HepG2 (cell line): ENCODE results near the gene KIF3A. TPM values are rescaled to one million over a fixed set of nuclear protein-coding genes. Genes with fewer than 3 reads are reported as not detected.

Experiments
- ATAD3A ChIP-seq: sonication (generic); formaldehyde crosslinking; IDR thresholded peaks from 2 replicates; pipeline ENCODE4 v1.4.0; 2020; ENCODE audit warnings: missing genetic modification reagents
- ATF7-NPFF ChIP-seq: sonication (generic); formaldehyde crosslinking; IDR thresholded peaks from 2 replicates; pipeline ENCODE4 v1.8.1; 2023; ENCODE audit warnings: mild to moderate bottlenecking, low read depth, missing genetic modification reagents, moderate library complexity
- KDM5B ChIP-seq: sonication (generic); formaldehyde crosslinking; IDR thresholded peaks from 2 replicates; pipeline ENCODE4 v1.4.0; 2020; ENCODE audit warnings: missing genetic modification reagents, mild to moderate bottlenecking, borderline replicate concordance
- MBD4 ChIP-seq: IDR thresholded peaks from 2 replicates; pipeline ENCODE4 v1.6.1; 2012; ENCODE audit warnings: low read length, inconsistent platforms, borderline replicate concordance
- PAF1 ChIP-seq: IDR thresholded peaks from 2 replicates; pipeline ENCODE4 v1.6.1; 2016; ENCODE audit warnings: missing genetic modification reagents, missing compliant biosample characterization
- RNF2 ChIP-seq: fragments of 450-650 bp; conservative IDR thresholded peaks from 2 replicates; pipeline ENCODE4 v1.6.1; 2016; ENCODE audit warnings: low read depth
- SP140L ChIP-seq: sonication (generic); formaldehyde crosslinking; IDR thresholded peaks from 2 replicates; pipeline ENCODE4 v1.4.0; 2020; ENCODE audit warnings: missing genetic modification reagents, borderline replicate concordance
- SYNCRIP ChIP-seq: fragments of 200-400 bp; formaldehyde crosslinking; IDR thresholded peaks from 2 replicates; pipeline ENCODE4 v1.6.1; 2018; ENCODE audit warnings: mild to moderate bottlenecking, low read depth, low read length; ENCODE audit not compliant: insufficient read depth
- WIZ ChIP-seq: sonication (generic); formaldehyde crosslinking; IDR thresholded peaks from 2 replicates; pipeline ENCODE4 v1.5.1; 2020; ENCODE audit warnings: mild to moderate bottlenecking, missing genetic modification reagents
- ZNF292 ChIP-seq: sonication (generic); formaldehyde crosslinking; IDR thresholded peaks from 2 replicates; pipeline ENCODE4 v1.8.1; 2022; ENCODE audit warnings: mild to moderate bottlenecking, low read depth, missing genetic modification reagents, borderline replicate concordance
- ZNF570 ChIP-seq: sonication (generic); formaldehyde crosslinking; IDR thresholded peaks from 2 replicates; pipeline ENCODE4 v1.4.0; 2020; ENCODE audit warnings: mild to moderate bottlenecking, missing genetic modification reagents, borderline replicate concordance
- ZNF724P ChIP-seq: sonication (generic); formaldehyde crosslinking; IDR thresholded peaks from 2 replicates; pipeline ENCODE4 v1.8.0; 2022; ENCODE audit warnings: missing genetic modification reagents, borderline replicate concordance
- ZNF839 ChIP-seq: sonication (generic); formaldehyde crosslinking; IDR thresholded peaks from 2 replicates; pipeline ENCODE4 v1.4.0; 2020; ENCODE audit warnings: missing genetic modification reagents, mild to moderate bottlenecking, borderline replicate concordance
- ZNF878 ChIP-seq: sonication (generic); formaldehyde crosslinking; IDR thresholded peaks from 2 replicates; pipeline ENCODE4 v1.8.1; 2023; ENCODE audit warnings: mild to moderate bottlenecking, missing genetic modification reagents, moderate library complexity
- ZNF879 ChIP-seq: sonication (generic); formaldehyde crosslinking; IDR thresholded peaks from 2 replicates; pipeline ENCODE4 v1.8.1; 2023; ENCODE audit warnings: missing genetic modification reagents
- polyA plus RNA-seq, 8 experiments: library from polyadenylated mRNA; depleted of rRNA in 3 of 8; stranded (reverse) in 7 of 8; unstranded in 1 of 8; fragments of >200 nt; fragmentation: Illumina TruSeq in 4 of 8; extraction: Trizol in 4 of 8; gene quantifications; 2 replicates each; pipeline versions ENCODE4 v1.2.1 to v1.2.3, GENCODE V29; 2011 to 2016; ENCODE audit warnings: low read depth in 4 of 8, missing spikeins in 1 of 8, mixed read lengths in 1 of 8; ENCODE audit not compliant: insufficient read depth in 1 of 8
- total RNA-seq, 5 experiments: library from RNA; depleted of rRNA; stranded (reverse); fragments of >200 nt; fragmentation: Illumina TruSeq; extraction: Trizol; gene quantifications; 2 replicates each; pipeline ENCODE4 v1.2.3, GENCODE V29; 2016; ENCODE audit warnings: low read depth in 1 of 5
- TF ChIP-seq, protein P1 (sequence below): sonication (generic); formaldehyde crosslinking; IDR thresholded peaks from 2 replicates; pipeline ENCODE4 v1.5.0; 2020; ENCODE audit warnings: missing genetic modification reagents
- TF ChIP-seq, protein P2 (sequence below): IDR thresholded peaks from 2 replicates; pipeline ENCODE4 v1.6.1; 2016
- TF ChIP-seq, protein P3 (sequence below): sonication (generic); formaldehyde crosslinking; IDR thresholded peaks from 2 replicates; pipeline ENCODE4 v1.4.0; 2020; ENCODE audit warnings: missing genetic modification reagents, mild to moderate bottlenecking, borderline replicate concordance
- TF ChIP-seq, protein P4 (sequence below): sonication (generic); formaldehyde crosslinking; IDR thresholded peaks from 2 replicates; pipeline ENCODE4 v1.4.0; 2020; ENCODE audit warnings: missing genetic modification reagents, mild to moderate bottlenecking, borderline replicate concordance
- TF ChIP-seq, protein P5 (sequence below): sonication (generic); formaldehyde crosslinking; IDR thresholded peaks from 2 replicates; pipeline ENCODE4 v1.4.0; 2020; ENCODE audit warnings: missing genetic modification reagents

KIF3A gene
- total and polyA plus RNA-seq, 2 of the 13 experiments (the other 11 are each of a cell fraction or from before 2014, with no cell fraction given): 2.3 to 8.4 TPM

DNA sequence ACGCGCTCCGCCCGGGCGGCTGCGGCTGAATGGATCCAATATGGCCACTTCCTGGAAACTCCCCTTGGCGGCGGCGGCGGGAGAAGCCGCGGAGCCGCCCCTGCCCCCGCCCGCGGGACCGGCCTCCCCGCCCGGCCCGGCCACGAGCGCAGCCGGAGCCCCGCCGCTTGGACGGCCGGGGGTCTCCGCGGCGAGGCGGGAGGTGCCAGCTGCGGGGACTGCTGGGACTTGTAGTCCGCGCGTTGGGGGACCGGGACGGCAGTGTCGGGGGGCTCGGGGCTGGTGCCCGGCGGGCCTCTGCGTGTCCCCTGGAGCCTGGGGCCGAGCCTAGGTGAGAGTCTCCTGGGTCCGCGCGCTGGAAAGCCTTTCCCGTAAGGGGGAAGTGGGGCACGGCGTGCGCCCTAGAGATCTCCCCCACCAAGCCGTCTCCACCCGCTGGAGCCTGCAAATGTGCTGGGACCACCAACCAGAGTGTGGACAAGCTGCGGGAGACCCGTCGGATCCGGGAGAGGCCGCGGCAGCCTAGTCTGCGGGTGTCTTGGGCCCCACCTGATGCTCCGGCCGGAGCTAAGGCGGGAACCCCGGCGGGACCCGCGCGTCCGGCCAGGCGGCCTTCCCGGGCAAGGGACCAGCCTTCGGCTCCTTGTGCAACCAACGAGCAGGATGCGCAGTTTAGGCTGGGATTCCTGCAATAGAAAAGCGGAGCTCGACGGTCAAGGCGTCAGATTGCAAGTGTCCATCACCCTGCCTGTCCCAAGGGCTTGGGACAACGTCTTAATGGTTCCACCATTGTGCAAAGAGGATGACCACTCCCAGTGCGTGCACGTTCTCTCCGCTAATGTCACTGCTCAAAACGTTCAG, 40.1 kb upstream of the KIF3A start, which contains the start of gene SEPTIN8 (continued):
- TF ChIP-seq, protein P1, sequence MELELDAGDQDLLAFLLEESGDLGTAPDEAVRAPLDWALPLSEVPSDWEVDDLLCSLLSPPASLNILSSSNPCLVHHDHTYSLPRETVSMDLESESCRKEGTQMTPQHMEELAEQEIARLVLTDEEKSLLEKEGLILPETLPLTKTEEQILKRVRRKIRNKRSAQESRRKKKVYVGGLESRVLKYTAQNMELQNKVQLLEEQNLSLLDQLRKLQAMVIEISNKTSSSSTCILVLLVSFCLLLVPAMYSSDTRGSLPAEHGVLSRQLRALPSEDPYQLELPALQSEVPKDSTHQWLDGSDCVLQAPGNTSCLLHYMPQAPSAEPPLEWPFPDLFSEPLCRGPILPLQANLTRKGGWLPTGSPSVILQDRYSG (CRISPR knock-in tag): no peak
- no peak for TF ChIP-seq ZNF878
- TF ChIP-seq MBD4: no peak
- TF ChIP-seq, protein P2, sequence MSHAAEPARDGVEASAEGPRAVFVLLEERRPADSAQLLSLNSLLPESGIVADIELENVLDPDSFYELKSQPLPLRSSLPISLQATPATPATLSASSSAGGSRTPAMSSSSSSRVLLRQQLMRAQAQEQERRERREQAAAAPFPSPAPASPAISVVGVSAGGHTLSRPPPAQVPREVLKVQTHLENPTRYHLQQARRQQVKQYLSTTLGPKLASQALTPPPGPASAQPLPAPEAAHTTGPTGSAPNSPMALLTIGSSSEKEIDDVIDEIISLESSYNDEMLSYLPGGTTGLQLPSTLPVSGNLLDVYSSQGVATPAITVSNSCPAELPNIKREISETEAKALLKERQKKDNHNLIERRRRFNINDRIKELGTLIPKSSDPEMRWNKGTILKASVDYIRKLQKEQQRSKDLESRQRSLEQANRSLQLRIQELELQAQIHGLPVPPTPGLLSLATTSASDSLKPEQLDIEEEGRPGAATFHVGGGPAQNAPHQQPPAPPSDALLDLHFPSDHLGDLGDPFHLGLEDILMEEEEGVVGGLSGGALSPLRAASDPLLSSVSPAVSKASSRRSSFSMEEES: no peak
- no peak for TF ChIP-seq ZNF879 (CRISPR knock-in tag)
- 0 out of 2 replicates have a peak, but pooled peaks have one; percentile 8 for TF ChIP-seq ZNF839 (CRISPR knock-in tag)
- TF ChIP-seq, protein P3, sequence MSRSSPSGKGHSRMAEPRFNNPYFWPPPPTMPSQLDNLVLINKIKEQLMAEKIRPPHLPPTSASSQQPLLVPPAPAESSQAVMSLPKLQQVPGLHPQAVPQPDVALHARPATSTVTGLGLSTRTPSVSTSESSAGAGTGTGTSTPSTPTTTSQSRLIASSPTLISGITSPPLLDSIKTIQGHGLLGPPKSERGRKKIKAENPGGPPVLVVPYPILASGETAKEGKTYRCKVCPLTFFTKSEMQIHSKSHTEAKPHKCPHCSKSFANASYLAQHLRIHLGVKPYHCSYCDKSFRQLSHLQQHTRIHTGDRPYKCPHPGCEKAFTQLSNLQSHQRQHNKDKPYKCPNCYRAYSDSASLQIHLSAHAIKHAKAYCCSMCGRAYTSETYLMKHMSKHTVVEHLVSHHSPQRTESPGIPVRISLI (CRISPR knock-in tag): no peak
- TF ChIP-seq PAF1 (CRISPR knock-in tag): no peak
- no peak for TF ChIP-seq ATAD3A (CRISPR knock-in tag)
- TF ChIP-seq WIZ (CRISPR knock-in tag): no peak
- TF ChIP-seq, protein P4, sequence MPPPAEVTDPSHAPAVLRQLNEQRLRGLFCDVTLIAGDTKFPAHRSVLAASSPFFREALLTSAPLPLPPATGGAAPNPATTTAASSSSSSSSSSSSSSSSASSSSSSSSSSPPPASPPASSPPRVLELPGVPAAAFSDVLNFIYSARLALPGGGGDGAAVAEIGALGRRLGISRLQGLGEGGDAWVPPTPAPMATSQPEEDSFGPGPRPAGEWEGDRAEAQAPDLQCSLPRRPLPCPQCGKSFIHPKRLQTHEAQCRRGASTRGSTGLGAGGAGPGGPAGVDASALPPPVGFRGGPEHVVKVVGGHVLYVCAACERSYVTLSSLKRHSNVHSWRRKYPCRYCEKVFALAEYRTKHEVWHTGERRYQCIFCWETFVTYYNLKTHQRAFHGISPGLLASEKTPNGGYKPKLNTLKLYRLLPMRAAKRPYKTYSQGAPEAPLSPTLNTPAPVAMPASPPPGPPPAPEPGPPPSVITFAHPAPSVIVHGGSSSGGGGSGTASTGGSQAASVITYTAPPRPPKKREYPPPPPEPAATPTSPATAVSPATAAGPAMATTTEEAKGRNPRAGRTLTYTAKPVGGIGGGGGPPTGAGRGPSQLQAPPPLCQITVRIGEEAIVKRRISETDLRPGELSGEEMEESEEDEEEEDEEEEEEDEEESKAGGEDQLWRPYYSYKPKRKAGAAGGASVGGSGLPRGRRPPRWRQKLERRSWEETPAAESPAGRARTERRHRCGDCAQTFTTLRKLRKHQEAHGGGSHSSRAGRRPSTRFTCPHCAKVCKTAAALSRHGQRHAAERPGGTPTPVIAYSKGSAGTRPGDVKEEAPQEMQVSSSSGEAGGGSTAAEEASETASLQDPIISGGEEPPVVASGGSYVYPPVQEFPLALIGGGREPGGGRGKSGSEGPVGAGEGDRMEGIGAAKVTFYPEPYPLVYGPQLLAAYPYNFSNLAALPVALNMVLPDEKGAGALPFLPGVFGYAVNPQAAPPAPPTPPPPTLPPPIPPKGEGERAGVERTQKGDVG (CRISPR knock-in tag): peak; percentile 36; the same call in 1 of the 2 replicates
- TF ChIP-seq ZNF570 (CRISPR knock-in tag): no peak
- no peak for TF ChIP-seq RNF2
- no peak for TF ChIP-seq ZNF724P (CRISPR knock-in tag)
- TF ChIP-seq ZNF292 (CRISPR knock-in tag): no peak
- no peak for TF ChIP-seq SYNCRIP
- TF ChIP-seq KDM5B (CRISPR knock-in tag): peak; percentile 47; the same call in 1 of the 2 replicates
- TF ChIP-seq ATF7-NPFF (CRISPR knock-in tag): no peak
- TF ChIP-seq, protein P5, sequence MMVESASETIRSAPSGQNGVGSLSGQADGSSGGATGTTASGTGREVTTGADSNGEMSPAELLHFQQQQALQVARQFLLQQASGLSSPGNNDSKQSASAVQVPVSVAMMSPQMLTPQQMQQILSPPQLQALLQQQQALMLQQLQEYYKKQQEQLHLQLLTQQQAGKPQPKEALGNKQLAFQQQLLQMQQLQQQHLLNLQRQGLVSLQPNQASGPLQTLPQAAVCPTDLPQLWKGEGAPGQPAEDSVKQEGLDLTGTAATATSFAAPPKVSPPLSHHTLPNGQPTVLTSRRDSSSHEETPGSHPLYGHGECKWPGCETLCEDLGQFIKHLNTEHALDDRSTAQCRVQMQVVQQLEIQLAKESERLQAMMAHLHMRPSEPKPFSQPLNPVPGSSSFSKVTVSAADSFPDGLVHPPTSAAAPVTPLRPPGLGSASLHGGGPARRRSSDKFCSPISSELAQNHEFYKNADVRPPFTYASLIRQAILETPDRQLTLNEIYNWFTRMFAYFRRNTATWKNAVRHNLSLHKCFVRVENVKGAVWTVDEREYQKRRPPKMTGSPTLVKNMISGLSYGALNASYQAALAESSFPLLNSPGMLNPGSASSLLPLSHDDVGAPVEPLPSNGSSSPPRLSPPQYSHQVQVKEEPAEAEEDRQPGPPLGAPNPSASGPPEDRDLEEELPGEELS: no peak
- TF ChIP-seq SP140L: no peak
